GM12878 (cell line): ENCODE data around the gene HDGF. TPM values are rescaled to one million over a fixed set of nuclear protein-coding genes. Genes with fewer than 3 reads are reported as not detected.

Experiments used
- BMI1 ChIP-seq: fragments of 450-650 bp; IDR thresholded peaks from 2 replicates; pipeline ENCODE4 v1.6.1; 2016; ENCODE audit warnings: mild to moderate bottlenecking, moderate library complexity, borderline replicate concordance
- EGR1 ChIP-seq, 2 experiments: IDR thresholded peaks; 1 replicate in 1 of 2; 2 replicates in 1 of 2; pipeline ENCODE4 v1.6.1; 2011 to 2012; ENCODE audit warnings: low read depth in 2 of 2, low read length in 2 of 2, borderline replicate concordance in 1 of 2, mild to moderate bottlenecking in 1 of 2, moderate library complexity in 1 of 2
- FOXK2 ChIP-seq: fragments of 450-650 bp; IDR thresholded peaks from 2 replicates; pipeline ENCODE4 v1.6.1; 2017; ENCODE audit warnings: mild to moderate bottlenecking, moderate library complexity
- HDAC6 ChIP-seq: fragments of 200-600 bp; sonication (generic); IDR thresholded peaks from one replicate; pipeline ENCODE4 v1.8.0; 2017; ENCODE audit warnings: antibody characterized with exemption; ENCODE audit not compliant: unreplicated experiment
- KDM1A ChIP-seq: fragments of 200-600 bp; sonication (generic); IDR thresholded peaks from 2 replicates; pipeline ENCODE4 v1.6.1; 2016; ENCODE audit warnings: borderline replicate concordance
- KLF5 ChIP-seq: fragments of 450-650 bp; IDR thresholded peaks from 2 replicates; pipeline ENCODE4 v1.6.1; 2014; ENCODE audit warnings: mild to moderate bottlenecking; ENCODE audit not compliant: partially characterized antibody
- MEF2B ChIP-seq: fragments of 450-650 bp; IDR thresholded peaks from 2 replicates; pipeline ENCODE4 v1.6.1; 2018; ENCODE audit warnings: mild to moderate bottlenecking, moderate library complexity; ENCODE audit not compliant: partially characterized antibody, poor library complexity, severe bottlenecking
- NFYB ChIP-seq: IDR thresholded peaks from 2 replicates; pipeline ENCODE4 v1.6.1; 2011; ENCODE audit warnings: low read depth, mild to moderate bottlenecking, low read length, improper control_type of control experiment, moderate library complexity; ENCODE audit not compliant: insufficient read depth
- PML ChIP-seq: IDR thresholded peaks from 2 replicates; pipeline ENCODE4 v1.6.1; 2012; ENCODE audit warnings: low read length, inconsistent platforms
- SIX5 ChIP-seq: IDR thresholded peaks from 2 replicates; pipeline ENCODE4 v1.6.1; 2011; ENCODE audit warnings: mild to moderate bottlenecking, low read depth, low read length, moderate library complexity; ENCODE audit not compliant: severe bottlenecking
- SUPT20H ChIP-seq: IDR thresholded peaks from 2 replicates; pipeline ENCODE4 v1.6.1; 2011; ENCODE audit warnings: low read depth, mild to moderate bottlenecking, low read length, moderate library complexity, borderline replicate concordance; ENCODE audit not compliant: control insufficient read depth
- SUZ12 ChIP-seq: fragments of 200-600 bp; sonication (generic); IDR thresholded peaks from one replicate; pipeline ENCODE4 v1.6.1; 2018; ENCODE audit warnings: antibody characterized with exemption, mild to moderate bottlenecking; ENCODE audit not compliant: unreplicated experiment
- polyA plus RNA-seq, 11 experiments: library from polyadenylated mRNA; depleted of rRNA in 4 of 11; unstranded in 6 of 11; stranded (reverse) in 5 of 11; fragments of >200 nt; fragmentation: Nextera tagmentation in 4 of 11; fragmentation: Illumina TruSeq in 1 of 11; extraction: Ambion mirVana in 4 of 11; extraction: Trizol in 1 of 11; gene quantifications; 1 replicate in 1 of 11; 2 replicates in 10 of 11; pipeline versions ENCODE4 v1.2.1 to v1.2.3, GENCODE V29; 2011 to 2016; ENCODE audit warnings: inconsistent platforms in 2 of 11, missing spikeins in 2 of 11, low read depth in 1 of 11
- total RNA-seq, 4 experiments: library from RNA; depleted of rRNA in 3 of 4; stranded (reverse); fragments of >200 nt in 3 of 4; fragmentation: Illumina TruSeq in 1 of 4; extraction: Trizol in 1 of 4; gene quantifications; 2 replicates each; pipeline versions ENCODE4 v1.2.1 to v1.2.3, GENCODE V29; 2013 to 2021
- TF ChIP-seq, protein P1 (sequence below): fragments of 450-650 bp; formaldehyde crosslinking; IDR thresholded peaks from 2 replicates; pipeline ENCODE4 v1.4.0; 2020; ENCODE audit warnings: mild to moderate bottlenecking, moderate library complexity
- TF ChIP-seq, protein P2 (sequence below): fragments of 150-350 bp; IDR thresholded peaks from 2 replicates; pipeline ENCODE4 v1.6.1; 2016; ENCODE audit warnings: low read depth, low read length
- TF ChIP-seq, protein P3 (sequence below): fragments of 450-650 bp; IDR thresholded peaks from 2 replicates; pipeline ENCODE4 v1.6.1; 2016; ENCODE audit warnings: mild to moderate bottlenecking
- TF ChIP-seq, protein P4 (sequence below): IDR thresholded peaks from 2 replicates; pipeline ENCODE4 v1.6.1; 2012; ENCODE audit warnings: mild to moderate bottlenecking, low read depth, low read length

HDGF gene
- total and polyA plus RNA-seq, 10 of the 15 experiments (the other 5 are each of a cell fraction or from before 2014, with no cell fraction given): 28.3 to 372 (median 209) TPM

DNA sequence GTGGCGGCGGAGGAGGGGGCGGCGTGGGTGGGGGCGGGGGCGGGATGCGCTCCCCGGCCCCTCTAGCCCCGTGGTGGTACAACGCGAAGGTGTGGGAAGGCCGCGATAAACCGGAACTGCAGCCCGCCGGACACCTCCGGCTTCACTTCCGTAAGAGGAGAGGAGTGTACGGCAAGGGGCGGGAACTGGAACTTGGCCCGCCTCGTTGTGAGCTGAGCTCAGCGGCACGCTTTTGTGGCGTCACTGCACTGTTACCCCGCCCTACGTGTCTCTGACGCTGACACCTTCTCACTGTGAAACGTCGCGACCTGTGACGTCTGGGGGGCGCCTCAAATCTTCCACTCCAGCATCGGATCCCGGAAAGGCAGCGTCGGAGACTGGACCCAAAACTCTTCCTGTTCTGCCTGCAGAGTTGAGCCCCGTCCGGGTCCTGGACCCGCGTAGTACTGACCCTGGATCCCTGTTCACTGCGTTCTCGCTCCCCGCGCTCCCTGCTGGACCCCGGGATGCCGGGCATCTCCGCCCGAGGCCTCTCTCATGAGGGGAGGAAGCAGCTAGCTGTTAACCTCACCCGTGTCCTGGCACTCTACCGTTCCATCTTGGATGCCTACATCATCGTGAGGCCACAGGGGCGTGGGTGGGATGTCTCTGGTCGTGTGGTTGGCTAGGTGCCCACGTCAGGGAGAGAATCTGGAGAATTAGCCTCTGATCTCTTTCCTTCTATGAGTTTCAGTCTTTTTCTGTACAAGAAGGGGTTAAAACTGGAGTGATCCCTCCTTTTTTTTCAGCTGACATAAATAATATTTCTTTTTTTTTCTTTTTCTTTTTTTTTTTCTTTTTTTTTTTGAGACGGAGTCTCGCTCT, 22.6 kb downstream of the HDGF start, which contains the start of gene ISG20L2 (continued):
- TF ChIP-seq, protein P1, sequence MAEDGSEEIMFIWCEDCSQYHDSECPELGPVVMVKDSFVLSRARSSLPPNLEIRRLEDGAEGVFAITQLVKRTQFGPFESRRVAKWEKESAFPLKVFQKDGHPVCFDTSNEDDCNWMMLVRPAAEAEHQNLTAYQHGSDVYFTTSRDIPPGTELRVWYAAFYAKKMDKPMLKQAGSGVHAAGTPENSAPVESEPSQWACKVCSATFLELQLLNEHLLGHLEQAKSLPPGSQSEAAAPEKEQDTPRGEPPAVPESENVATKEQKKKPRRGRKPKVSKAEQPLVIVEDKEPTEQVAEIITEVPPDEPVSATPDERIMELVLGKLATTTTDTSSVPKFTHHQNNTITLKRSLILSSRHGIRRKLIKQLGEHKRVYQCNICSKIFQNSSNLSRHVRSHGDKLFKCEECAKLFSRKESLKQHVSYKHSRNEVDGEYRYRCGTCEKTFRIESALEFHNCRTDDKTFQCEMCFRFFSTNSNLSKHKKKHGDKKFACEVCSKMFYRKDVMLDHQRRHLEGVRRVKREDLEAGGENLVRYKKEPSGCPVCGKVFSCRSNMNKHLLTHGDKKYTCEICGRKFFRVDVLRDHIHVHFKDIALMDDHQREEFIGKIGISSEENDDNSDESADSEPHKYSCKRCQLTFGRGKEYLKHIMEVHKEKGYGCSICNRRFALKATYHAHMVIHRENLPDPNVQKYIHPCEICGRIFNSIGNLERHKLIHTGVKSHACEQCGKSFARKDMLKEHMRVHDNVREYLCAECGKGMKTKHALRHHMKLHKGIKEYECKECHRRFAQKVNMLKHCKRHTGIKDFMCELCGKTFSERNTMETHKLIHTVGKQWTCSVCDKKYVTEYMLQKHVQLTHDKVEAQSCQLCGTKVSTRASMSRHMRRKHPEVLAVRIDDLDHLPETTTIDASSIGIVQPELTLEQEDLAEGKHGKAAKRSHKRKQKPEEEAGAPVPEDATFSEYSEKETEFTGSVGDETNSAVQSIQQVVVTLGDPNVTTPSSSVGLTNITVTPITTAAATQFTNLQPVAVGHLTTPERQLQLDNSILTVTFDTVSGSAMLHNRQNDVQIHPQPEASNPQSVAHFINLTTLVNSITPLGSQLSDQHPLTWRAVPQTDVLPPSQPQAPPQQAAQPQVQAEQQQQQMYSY (CRISPR knock-in tag): no peak
- TF ChIP-seq KDM1A (no peak), PML (no peak), HDAC6 (no peak), BMI1 (no peak), SUZ12 (no peak), SUPT20H (no peak), KLF5 (peak; percentile 70), NFYB (0 out of 2 replicates have a peak, but pooled peaks have one; percentile 18), MEF2B (peak; percentile 22), FOXK2 (no peak), SIX5 (no peak), EGR1 (IDR thresholded peaks at IDR 0.05; ENCODE audit: borderline replicate concordance in 1 of 2, low read depth in 2 of 2, low read length in 2 of 2) (peak; percentile 81 to 87)
- TF ChIP-seq, protein P2, sequence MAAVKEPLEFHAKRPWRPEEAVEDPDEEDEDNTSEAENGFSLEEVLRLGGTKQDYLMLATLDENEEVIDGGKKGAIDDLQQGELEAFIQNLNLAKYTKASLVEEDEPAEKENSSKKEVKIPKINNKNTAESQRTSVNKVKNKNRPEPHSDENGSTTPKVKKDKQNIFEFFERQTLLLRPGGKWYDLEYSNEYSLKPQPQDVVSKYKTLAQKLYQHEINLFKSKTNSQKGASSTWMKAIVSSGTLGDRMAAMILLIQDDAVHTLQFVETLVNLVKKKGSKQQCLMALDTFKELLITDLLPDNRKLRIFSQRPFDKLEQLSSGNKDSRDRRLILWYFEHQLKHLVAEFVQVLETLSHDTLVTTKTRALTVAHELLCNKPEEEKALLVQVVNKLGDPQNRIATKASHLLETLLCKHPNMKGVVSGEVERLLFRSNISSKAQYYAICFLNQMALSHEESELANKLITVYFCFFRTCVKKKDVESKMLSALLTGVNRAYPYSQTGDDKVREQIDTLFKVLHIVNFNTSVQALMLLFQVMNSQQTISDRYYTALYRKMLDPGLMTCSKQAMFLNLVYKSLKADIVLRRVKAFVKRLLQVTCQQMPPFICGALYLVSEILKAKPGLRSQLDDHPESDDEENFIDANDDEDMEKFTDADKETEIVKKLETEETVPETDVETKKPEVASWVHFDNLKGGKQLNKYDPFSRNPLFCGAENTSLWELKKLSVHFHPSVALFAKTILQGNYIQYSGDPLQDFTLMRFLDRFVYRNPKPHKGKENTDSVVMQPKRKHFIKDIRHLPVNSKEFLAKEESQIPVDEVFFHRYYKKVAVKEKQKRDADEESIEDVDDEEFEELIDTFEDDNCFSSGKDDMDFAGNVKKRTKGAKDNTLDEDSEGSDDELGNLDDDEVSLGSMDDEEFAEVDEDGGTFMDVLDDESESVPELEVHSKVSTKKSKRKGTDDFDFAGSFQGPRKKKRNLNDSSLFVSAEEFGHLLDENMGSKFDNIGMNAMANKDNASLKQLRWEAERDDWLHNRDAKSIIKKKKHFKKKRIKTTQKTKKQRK: no peak
- TF ChIP-seq, protein P3, sequence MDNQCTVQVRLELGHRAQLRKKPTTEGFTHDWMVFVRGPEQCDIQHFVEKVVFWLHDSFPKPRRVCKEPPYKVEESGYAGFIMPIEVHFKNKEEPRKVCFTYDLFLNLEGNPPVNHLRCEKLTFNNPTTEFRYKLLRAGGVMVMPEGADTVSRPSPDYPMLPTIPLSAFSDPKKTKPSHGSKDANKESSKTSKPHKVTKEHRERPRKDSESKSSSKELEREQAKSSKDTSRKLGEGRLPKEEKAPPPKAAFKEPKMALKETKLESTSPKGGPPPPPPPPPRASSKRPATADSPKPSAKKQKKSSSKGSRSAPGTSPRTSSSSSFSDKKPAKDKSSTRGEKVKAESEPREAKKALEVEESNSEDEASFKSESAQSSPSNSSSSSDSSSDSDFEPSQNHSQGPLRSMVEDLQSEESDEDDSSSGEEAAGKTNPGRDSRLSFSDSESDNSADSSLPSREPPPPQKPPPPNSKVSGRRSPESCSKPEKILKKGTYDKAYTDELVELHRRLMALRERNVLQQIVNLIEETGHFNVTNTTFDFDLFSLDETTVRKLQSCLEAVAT: peak; percentile 86
- TF ChIP-seq, protein P4, sequence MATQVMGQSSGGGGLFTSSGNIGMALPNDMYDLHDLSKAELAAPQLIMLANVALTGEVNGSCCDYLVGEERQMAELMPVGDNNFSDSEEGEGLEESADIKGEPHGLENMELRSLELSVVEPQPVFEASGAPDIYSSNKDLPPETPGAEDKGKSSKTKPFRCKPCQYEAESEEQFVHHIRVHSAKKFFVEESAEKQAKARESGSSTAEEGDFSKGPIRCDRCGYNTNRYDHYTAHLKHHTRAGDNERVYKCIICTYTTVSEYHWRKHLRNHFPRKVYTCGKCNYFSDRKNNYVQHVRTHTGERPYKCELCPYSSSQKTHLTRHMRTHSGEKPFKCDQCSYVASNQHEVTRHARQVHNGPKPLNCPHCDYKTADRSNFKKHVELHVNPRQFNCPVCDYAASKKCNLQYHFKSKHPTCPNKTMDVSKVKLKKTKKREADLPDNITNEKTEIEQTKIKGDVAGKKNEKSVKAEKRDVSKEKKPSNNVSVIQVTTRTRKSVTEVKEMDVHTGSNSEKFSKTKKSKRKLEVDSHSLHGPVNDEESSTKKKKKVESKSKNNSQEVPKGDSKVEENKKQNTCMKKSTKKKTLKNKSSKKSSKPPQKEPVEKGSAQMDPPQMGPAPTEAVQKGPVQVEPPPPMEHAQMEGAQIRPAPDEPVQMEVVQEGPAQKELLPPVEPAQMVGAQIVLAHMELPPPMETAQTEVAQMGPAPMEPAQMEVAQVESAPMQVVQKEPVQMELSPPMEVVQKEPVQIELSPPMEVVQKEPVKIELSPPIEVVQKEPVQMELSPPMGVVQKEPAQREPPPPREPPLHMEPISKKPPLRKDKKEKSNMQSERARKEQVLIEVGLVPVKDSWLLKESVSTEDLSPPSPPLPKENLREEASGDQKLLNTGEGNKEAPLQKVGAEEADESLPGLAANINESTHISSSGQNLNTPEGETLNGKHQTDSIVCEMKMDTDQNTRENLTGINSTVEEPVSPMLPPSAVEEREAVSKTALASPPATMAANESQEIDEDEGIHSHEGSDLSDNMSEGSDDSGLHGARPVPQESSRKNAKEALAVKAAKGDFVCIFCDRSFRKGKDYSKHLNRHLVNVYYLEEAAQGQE: no peak
